T-helper 22 cell (primary cell): ENCODE data around the gene CD300C.
"Not testable (repeated sequence)": the region's sequence is repeated elsewhere in the genome, so short reads cannot be mapped to it uniquely, and the experiment has no call there.

Experiments
- DNase-seq: peaks from one replicate; pipeline ENCODE4 v3.0.0-alpha.2; 2020; ENCODE audit warnings: low read depth

The CD300C gene

GRCh38 chr17:74531231-74531761, 14.6 kb downstream of the CD300C start, which contains the start of gene CD300LB:
Gene CD300LB (minus strand): TSS chr17:74531475. CDS start chr17:74531350, 125 bp downstream.
- DNase-seq, result no peak

GRCh38 chr17:74530831-74531150, 15.1 kb downstream of the CD300C start:
- DNase-seq, result no peak

DNA sequence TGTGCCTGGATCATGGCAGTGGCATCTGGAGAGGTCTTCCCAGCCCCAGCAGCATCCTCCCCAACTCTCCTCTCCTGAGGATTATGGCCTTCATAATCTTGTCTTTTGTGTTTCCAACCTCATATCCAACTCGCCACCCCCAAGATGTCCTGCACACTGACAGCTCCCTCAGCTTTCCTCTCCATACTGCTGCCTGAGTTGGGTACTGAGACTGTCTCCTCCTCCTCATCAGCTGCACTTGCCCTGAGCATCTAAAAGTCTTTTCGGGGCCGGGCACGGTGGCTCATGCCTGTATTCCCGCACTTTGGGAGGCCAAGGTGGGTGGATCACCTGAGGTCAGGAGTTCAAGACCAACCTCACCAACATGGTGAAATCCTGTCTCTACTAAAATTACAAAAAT, 16.7 kb downstream of the CD300C start:
- DNase-seq, result no peak

- DNase-seq, result no peak
These were observed 17.3 kb downstream of the CD300C start for GRCh38 chr17:74528491-74529199.

DNA sequence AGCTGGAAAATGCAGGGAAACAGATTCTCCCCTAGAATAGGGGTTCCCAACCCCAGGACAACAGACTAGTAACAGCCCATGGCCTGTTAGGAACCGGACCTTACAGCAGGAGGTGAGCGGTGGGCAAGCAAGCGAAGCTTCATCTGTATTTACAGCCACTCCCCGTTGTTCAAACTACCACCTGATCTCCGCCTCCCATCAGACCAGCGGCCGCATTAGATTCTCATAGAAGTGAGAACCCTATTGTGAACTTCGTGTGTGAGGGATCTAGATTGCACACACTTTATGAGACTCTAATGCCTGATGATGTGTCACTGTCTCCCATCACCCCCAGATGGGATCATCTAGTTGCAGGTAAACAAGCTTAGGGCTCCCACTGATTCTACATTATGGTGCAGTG, 18.2 kb downstream of the CD300C start:
- no peak for DNase-seq

- DNase-seq, result no peak
These were observed 18.8 kb downstream of the CD300C start for GRCh38 chr17:74527081-74527480.

DNA sequence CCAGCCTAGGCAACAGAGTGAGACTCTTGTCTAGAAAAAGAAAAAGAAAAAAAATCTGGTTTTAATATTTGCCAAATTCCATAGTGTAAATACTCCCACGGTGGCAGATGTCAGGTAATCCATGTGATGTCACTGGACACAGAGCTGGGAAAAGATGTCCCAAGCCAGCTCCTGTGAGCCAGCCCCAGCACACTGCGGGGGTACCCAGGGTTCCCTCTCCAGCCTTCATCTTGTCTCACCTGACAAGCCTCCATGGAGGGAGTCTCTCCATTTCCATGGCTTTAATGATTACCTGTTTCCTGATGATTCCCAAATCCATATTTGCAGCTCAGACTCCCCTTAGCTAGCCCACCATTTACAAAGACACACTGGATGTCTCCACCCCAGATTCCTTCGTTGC, 19.2 kb downstream of the CD300C start:
- DNase-seq, result no peak

DNA sequence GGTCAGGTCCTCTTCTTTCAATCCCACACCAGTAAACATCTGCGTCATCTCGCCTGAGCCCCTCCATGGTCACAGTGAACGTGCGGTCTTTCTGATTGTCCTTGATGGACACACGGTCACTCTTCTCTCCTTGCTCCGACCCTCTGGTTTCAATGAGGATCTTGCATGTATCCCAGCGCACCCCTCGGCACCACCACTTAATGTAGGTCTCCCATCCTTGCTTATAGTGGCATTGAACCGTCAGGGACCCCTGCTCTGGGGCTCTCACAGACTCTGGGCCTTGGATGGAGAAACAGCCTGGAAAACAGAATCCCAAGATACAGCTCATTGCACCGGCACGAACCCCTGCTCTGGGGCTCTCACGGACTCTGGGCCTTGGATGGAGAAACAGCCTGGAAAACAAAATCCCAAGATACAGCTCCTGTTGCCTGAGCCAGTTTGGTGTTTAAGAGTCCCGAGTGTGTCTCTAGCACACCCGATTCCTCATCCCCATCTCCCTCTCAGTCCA, 20.1 kb downstream of the CD300C start:
- no peak for DNase-seq

GRCh38 chr17:74525465-74525725, 20.5 kb downstream of the CD300C start:
- DNase-seq, result no peak

DNA sequence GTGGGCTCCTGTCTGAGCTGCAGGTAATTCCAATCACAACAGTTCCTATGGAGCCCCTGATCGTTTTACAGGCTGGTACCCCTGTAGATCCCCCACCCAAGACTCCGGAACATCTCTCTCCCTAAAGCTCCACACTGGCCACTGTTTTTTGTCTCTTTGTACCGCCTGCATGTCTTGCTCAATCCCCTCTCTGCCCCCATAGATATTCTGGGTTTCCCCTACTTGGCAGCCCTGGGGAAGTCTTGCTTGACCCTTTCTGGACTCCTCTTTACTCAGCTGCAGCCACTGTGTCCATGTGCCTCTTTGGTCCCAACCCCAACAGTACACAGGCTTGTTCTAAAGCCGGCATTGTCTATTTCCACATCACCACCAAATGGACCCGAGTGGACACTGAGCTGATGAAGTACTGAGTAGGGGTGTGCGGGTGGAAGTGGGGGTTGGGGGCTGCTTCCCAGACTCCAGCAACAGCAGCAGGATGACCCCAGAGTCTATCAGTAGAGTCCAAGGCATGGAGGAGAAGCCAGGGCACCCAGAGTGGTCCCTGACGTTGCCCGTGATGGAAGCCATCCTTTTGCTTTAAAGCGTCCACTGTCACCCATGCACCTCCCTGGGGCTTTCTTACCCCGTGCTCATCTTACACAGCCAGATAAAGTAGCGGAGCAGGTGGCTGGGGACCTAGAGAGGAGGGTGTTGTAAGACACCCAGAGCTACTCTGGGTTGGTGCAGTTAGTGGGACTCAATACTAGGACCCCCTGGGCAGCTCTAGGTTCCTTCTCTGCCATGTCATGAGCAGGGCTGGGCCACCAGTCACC, 21.1 kb downstream of the CD300C start:
- no peak for DNase-seq

- no peak for DNase-seq
These were observed 22.6 kb downstream of the CD300C start for GRCh38 chr17:74523308-74523707.

- no peak for DNase-seq
These were observed 23.4 kb downstream of the CD300C start for GRCh38 chr17:74522381-74523105.

DNA sequence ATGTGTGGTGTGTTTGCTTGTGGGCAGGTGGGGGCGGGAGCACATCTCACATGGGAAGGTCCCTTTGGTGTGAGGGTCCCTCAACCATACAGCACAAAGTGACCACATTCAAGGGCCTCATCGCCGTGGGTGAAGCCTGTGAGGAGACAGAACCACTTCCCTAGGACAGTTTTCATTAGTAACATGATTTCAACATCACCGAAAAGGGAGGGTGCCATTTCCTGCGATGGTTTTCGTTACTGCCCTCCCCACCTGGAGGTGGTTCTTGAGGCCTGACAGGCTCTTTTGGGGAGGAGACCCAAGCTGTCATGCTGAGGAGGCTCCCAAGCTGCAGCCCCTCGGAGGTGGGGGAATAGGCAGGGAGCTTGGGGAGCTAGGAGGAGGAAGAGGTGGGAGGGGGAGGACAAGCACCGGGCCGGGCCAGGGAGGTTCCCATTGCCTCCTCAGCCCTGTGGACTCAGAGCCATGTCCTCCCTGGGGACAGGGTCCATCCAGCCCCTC, 24.2 kb downstream of the CD300C start:
- no peak for DNase-seq

GRCh38 chr17:74520790-74521480, 25.0 kb downstream of the CD300C start:
- no peak for DNase-seq

DNA sequence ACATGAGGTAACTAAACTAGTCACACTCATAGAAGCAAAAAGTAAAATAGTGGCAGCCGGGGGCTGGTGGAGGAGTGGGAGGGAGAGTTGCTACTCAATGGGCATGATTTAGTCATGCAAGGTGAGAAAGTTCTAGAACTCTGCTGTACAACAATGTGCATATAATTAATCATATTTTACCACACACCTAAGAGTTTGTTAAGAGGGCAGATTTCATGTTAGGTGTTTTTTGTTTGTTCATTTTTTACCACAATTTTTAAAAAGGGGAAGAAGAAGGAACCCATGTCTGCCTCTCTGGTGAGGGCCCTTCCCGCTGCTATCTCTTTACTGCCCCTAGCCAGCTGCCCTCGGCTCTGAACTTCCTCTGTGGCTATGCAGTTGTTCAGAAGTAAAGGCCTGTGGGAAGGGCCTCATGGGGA, 25.9 kb downstream of the CD300C start:
- no peak for DNase-seq

DNA sequence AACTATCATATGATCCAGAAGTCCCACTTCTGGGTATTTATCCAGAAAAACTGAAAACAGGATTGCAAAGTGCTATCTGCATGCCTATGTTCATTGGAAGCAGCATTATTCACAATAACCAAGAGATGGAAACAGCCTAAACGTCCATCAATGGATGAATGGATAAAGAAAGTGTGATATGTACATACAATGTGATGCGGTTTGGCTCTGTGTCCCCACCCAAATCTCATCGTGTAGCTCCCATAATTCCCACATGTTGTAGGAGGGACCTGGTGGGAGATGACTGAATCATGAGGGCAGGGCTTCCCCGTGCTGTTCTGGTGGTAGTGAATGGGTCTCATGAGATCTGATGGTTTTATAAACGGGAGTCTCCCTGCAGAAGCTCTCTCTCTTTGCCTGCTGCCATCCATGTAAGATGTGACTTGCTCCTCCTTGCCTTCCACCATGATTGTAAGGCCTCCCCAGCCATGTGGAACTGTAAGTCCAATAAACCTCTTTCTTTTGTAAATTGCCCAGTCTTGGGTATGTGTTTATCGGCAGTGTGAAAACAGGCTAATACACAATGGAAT, 27.4 kb downstream of the CD300C start:
- DNase-seq, result not testable (repeated sequence)

- DNase-seq, result no peak
These were observed 29.2 kb downstream of the CD300C start for GRCh38 chr17:74516561-74517328.

DNA sequence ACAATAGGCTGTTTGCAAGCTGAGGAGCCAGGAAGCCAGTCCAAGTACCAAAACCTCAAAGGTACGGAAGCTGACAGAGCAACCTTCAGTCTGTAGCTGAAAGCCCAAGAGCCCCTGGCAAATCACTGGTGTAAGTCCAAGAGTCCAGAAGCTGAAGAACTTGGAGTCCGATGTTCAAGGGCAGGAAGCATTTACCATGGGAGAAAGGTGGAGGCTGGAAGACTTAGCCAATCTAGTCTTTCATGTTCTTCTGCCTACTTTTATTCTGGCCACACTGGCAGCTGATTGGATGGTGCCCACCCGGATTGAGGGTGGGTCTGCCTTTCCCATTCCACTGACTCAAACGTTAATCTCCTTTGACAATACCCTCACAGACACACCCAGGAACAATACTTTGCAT, 30.0 kb downstream of the CD300C start:
- DNase-seq, result no peak

DNA sequence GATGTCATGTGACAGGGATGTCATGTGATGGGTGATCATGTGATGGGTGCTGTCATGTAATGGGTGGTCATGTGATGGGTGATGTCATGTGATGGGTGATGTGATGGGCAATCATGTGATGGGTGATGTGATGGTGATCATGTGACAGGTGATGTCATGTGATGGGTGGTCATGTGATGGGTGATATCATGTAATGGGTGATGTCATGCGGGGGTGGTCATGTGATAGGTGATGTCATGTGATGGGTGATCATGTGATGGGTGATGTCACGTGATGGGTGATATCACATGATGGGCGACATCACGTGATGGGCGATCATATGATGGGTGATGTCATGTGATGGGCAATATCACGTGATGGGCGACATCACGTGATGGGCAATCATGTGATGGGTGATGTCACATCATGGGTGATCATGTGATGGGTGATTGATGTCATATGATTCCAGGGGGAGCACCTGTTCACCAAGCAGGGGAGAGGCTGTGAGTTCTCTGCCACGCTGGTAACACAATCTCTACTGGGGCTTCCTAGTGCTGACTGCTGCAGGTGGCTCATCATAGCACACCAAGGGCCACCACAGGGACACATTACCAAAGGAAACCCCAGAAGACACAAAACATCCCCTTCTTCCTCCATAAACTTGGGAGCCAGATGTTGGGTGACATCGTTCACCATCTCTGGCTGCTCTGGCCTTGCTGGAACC, 31.1 kb downstream of the CD300C start:
- peak; percentile 23 for DNase-seq

- peak; percentile 14 for DNase-seq
These were observed 31.8 kb downstream of the CD300C start for GRCh38 chr17:74513987-74514631.
